Fibroblast of gingiva (primary cell): ENCODE results near the gene NATD1.

Source experiments
- DNase-seq: peaks from one replicate; pipeline ENCODE4 v3.0.0-alpha.2; 2011; ENCODE audit warnings: low read depth

NATD1 gene

DNA sequence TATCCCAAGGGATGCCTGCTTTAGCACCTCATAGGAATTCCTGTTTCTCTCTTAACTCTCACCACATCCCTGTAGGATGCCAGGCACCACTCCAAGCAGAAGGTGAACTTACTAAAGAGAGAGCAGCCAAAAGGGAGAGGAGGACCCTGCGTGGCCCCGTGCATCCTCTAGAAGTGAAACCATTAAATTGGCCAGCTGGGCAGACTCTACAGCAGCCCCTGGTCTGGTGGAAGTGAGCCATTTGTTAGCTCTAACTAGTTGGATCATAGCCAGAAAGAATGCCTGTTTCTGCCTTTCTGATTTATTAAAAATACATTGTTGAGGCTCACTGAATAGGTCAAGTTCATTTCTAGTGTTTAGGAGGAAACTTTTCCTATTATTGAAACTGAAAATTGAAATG lies 61.5 kb downstream of the NATD1 start:
- no peak for DNase-seq

DNA sequence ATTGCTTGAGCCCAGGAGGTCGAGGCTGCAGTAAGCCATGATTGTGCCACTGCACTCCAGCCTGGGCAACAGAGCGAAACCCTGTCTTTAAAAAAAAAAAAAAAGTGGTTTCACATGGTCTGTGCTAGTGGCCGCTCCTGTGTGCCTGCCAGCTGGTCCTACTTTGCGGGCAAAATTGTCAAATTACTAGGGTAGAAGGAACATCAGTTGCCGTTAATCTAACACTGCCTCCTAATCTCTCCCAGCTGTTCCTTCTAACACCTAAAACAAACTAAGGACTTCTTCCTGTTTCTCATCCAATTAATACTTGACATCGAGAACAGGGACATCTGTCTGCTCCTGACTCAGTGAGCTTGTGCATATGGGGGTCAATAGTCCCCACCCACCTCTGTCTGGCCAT lies 63.1 kb downstream of the NATD1 start:
- DNase-seq: no peak

DNA sequence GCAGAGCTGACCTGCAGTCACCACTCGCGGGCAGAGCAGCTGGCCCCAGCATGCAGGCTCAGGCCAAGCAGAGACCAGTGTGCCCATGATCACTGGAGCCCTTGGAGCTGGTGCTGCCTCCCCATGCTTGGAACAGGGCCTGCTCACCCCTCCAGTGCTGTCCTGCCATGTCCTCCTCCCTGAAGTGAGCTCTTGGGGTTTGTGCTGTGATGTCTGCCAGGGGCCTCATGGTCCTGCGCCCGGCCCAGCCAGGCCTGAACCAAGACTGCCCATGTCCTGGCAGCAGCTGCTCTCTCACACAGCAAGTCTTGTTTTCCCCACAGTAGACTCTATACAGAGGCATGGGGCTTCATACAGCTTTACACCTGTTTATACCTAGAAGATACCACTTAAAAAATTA lies 63.8 kb downstream of the NATD1 start:
- no peak for DNase-seq
